Activated naive CD4-positive, alpha-beta T cell treated with anti-CD3 and anti-CD28 coated beads, Interleukin-2, amount 50 U/mL, for 16 hours (primary cell): ENCODE measurements around the gene PCNX3.
"Not testable (repeated sequence)": the region's sequence is repeated elsewhere in the genome, so short reads cannot be mapped to it uniquely, and the experiment has no call there.

Source experiments
- DNase-seq: peaks from one replicate; pipeline ENCODE4 v3.0.0-alpha.2; 2020

Gene PCNX3

DNA sequence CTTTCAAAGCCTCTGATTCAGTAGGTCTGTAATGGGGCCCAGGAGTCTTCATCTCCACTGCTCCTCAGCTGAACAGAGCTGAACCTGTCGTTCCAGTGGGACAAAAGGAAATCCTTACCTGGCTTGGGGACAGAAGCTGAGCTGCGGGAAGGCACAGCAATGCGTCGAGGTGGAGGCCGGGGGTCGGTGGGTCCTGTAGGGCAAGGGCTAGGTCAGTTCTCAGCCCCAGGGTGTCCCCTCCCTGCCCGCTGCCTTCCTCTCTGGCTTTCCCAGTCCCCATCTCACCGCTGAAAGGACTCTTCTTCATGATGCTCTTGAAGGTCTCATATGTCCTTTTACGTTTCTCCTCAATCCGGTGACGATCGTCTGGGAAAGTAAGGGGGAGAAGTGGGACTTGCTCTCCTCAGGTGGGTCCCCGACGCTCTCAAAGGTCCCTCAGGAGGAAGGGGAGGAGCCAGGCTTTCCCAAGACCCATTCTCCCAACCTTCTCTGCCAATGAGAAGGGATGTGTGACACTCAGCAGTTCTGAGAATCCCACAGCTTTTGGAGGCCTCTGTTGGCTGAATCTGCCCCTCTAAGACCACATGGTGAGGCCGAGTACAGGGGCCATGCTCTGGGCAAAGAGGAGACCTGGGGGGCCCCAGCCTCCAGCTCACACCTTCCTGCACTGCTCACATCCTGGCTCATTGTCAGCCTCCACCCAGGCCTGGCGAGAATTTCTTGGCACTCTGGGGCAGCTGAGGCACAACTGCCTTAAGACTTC is 40.2 kb downstream of the PCNX3 start:
- DNase-seq, result no peak

DNA sequence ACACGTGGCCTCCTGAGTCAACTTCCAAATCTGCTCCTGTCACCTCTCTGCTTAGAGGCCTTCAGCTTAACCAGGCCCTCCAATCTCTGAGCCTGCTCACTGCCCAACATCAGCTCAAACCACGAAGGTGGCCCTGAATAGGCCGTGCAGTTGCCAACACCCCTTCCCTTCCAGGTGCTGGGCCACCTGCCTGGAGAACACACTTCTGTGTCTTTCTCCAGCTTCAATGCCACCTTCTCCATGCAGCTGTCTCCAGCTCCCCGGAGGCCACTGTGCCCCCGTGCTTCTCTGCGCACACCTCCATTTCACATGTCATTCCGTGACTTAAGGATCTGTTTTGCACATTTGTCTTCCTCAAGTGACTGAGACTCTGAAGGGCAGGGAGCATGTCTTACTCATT is 41.9 kb downstream of the PCNX3 start:
- DNase-seq, result no peak

DNA sequence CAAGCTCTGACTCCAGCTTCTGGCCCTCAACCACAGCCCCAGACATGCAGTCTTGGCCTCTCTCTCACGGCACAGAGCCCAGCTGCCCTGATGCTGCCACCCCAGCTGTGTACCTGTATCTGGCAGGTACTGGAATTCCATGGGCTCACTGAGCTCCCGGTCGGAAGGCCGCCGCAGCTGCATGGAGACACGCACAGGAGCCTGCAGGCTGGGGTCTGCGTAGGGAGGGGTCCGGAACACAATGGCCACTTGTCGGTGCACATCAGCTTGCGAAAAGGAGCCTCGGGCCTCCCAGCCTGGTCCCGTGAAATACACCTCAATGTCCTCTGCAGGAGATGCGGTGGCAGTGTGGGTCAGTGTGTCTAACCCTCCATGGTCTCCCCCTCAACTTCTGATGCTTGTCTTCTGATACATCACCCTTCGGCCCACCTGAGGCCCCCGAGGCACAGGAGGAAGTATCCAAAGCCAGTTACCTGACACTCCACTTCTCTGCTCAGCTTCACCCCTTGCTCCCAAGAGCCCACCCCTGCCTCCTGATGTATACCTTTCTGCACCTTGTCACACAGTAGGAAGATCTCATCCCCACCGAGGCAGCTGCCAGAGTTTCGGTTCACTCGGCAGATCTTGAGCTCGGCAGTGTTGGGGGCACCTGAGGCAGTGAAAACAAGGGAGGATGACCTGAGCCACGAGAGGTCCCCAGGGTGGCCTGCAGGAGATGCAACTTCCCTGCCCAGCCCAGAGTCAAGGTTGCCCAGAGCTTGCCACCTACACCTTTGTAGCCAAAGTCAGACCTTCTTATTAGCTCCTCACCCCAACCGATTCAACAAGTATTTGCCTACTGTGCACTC is 42.8 kb downstream of the PCNX3 start:
- no peak for DNase-seq

DNA sequence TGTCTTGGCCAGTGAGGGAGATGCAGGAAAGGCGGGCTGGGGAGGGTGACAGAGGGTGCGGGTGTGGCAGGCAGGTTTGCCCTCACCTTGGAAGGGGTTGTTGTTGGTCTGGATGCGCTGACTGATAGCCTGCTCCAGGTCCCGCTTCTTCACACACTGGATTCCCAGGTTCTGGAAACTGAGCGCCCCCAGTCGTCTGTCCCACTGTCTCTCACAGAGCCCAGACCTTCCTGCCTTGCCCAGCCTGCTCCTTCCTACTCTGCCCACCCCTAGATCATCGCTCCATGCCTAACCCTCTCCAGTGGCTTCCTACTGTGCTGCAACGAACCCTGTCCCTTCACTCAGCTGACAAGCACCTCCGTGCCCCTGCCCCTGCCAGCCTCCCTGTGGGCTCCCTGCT is 44.5 kb downstream of the PCNX3 start:
- no peak for DNase-seq

DNA sequence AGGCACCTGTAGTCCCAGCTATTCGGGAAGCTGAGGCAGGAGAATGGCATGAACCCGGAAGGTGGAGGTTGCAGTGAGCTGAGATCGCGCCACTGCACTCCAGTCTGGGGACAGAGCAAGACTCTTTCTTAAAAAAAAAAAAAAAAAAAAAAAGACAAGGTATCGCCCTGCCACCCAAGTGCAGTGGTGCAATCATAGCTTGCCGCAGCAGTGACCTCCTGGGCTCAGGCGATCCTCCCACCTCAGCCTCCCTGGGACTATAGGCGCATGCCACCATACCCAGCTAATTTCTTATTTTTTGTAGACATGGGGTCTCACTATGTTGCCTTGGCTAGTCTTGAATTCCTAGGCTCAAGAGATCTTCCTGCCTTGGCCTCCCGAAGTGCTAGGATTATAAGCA is 45.3 kb downstream of the PCNX3 start:
- DNase-seq, result not testable (repeated sequence)

GRCh38 chr11:65661599-65662246 is 46.1 kb downstream of the PCNX3 start:
- no peak for DNase-seq

DNA sequence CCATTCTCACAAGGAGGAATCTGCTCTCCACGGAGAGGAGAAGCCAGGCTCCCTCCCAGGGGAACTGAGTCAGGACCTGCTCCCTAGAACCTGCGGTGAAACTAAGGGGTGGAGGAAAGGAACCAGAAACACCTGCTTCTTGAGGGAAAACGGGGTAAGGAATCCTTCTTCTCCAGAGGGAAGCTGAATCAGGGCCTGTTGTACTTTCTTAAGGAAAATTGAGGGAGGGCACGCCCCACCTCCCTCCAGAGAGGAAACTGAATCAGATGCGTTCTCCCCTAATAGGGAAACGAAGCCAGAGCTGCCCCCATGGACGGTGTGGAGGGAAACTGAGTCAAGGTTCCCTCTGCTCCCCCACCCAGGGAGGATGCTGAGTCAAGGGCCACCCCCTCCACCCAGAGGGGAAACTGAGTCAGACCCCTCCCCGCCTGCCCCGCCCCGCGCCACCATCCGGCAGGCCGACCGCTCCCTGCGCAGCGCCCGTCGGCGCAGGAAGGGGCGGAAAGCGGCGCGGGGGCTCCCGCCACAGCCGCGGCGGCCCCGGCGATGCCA is 46.7 kb downstream of the PCNX3 start:
- DNase-seq, result no peak

DNA sequence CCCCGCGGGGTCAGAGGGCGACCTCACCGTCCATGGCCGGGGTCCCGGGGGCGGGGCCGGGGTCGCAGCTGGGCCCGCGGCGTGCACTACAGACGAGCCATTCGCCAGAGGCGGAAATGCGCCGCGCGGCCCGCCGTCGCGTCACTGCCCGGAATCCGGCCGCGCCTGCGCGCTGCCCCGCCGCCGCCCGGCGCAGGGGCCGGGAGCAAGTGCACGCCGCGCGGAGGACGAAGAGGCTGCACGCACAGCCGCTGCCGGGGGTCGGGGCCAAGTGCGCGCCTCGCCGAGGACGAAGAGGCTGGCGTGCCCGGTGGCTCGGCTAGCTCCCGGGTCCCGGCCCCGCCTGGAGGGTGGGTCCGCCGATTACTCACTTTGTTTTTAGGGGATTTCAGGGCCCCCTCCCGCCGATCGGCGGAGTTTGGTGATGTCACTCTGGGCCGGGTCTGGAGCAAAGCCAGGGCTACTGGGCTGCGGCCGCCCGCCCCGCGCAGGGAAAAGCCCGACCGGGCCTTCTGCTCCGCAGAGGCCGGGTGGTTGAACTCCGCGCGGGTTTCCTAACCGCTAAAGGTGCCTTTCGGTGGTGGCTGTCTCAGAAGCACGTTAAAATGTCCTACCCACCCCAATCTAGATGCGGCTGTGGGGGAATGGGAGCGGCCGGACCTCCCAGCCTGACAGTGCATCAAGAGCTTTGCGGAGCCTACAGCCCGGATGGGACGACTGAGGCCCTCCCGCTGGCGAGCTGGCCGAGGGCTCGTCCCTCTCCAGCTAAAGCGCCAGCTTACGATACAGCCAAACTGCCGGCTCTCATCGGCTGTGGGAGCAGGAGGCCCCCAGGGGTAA is 47.4 kb downstream of the PCNX3 start, which contains the start of gene RELA:
TSS of gene RELA (minus strand) at position 118 of the 840 bp plus-strand sequence. CDS start at position 34, 84 bp downstream.
- peak; percentile 93 for DNase-seq

DNA sequence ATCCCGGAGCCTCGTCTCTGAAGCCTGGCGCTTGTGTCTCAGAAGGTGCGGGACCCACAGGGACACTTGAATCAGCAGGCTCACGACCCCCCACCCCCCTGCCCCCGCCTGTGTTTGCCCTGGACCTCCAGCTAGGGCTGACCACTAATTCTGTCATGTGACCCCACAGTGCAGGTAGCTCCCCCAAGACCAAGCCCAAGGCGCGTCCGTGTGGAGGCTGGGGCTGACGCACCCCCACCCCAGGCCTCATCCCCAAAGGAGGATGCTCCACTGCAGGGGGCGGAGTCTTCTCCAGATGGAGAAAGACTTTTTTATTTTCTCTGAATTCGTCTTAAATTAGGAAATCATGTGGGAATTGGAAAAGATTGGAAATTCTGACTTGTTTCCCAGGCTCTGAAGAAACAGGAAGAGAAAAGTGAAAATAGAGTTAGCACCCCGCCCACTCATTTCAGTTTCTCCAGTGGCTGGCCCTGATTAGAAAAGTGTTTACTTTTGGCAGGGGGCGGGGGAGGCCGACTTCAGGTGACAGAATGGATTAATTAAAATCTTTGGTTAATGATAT is 48.1 kb downstream of the PCNX3 start:
- DNase-seq, result peak; percentile 55

GRCh38 chr11:65672180-65672860 is 56.7 kb downstream of the PCNX3 start:
- no peak for DNase-seq

GRCh38 chr11:65672982-65673381 is 57.4 kb downstream of the PCNX3 start:
- no peak for DNase-seq

GRCh38 chr11:65680192-65680743 is 64.7 kb downstream of the PCNX3 start:
- DNase-seq, result no peak

DNA sequence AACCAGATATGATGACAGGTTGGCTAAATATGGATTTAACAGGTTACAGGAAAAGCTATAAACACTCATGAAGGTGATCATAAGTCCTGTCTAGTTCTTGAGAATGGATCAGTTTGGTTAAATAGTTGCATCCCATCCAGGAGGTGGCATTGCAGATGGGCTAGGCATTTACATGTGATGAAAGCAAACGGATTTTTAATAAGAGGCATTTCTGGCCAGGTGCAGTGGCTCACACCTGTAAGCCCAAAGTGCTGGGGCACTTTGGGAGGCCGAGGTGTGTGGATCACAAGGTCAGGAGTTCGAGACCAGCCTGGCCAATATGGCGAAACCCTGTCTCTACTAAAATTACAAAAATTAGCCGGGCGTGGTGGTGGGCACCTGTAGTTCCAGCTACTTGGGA is 67.9 kb downstream of the PCNX3 start:
- not testable (repeated sequence) for DNase-seq

DNA sequence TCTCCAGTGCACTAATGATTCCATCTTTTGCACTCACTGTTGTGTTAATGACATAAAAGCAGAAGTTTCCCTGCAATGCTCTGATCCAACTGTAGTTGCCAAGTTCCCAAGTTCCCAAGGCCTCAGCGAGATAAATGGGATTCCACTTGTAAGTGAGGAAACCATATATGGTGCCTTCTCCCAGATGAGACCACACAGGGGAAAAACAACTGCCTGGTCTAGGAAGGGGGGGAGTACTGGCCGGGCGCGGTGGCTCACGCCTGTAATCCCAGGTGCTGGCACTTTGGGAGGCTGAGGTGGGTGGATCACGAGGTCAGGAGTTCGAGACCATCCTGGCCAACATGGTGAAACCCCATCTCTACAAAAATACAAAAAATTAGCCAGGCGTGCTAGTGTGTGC is 70.4 kb downstream of the PCNX3 start:
- no peak for DNase-seq
